Nephron (organoid): Measurements from ENCODE around the gene PCSK5.

Source experiments
- H3K27ac Mint-ChIP-seq, 3 experiments: 2 replicates each; pipeline ENCODE4 v1.8.0; 2020; ENCODE audit warnings: mixed read lengths in 3 of 3, mild to moderate bottlenecking in 2 of 3, moderate library complexity in 1 of 3
- H3K27me3 Mint-ChIP-seq: 2 replicates; pipeline ENCODE4 v1.8.0; 2021; ENCODE audit warnings: low read depth, mild to moderate bottlenecking, moderate library complexity, mixed read lengths
- H3K36me3 Mint-ChIP-seq: 2 replicates; pipeline ENCODE4 v1.8.0; 2020; ENCODE audit warnings: low read depth, mixed read lengths
- H3K4me1 Mint-ChIP-seq: 2 replicates; pipeline ENCODE4 v1.8.0; 2020; ENCODE audit warnings: mixed read lengths
- H3K4me3 Mint-ChIP-seq, 3 experiments: 2 replicates each; pipeline ENCODE4 v1.8.0; 2020; ENCODE audit warnings: mild to moderate bottlenecking in 3 of 3, mixed read lengths in 3 of 3, moderate library complexity in 2 of 3
- H3K9me3 Mint-ChIP-seq: 2 replicates; pipeline ENCODE4 v1.8.0; 2020; ENCODE audit warnings: mixed read lengths
- CTCF ChIP-seq, 3 experiments: fragments of 200-600 bp; sonication (generic); IDR thresholded peaks; one replicate each; pipeline ENCODE4 v1.5.0; 2021; ENCODE audit warnings: antibody characterized with exemption in 3 of 3; ENCODE audit not compliant: unreplicated experiment in 3 of 3

The PCSK5 gene

GRCh38 chr9:75869236-75869635 is 21.2 kb upstream of the PCSK5 start:
- no peaks in the 10 kb centered on the region for H3K9me3 Mint-ChIP-seq
- no peak overlapping the region for H3K4me3 Mint-ChIP-seq
- TF ChIP-seq CTCF (IDR thresholded peaks at IDR 0.05; ENCODE audit: unreplicated experiment in 3 of 3) = no peak
- H3K4me1 Mint-ChIP-seq = peaks cover 5% of the 10 kb centered on the region
- no peaks in the 10 kb centered on the region for H3K36me3 Mint-ChIP-seq
- peaks cover 14% of the 10 kb centered on the region for H3K27me3 Mint-ChIP-seq
- H3K27ac Mint-ChIP-seq = no peak overlapping the region

GRCh38 chr9:75870450-75870849 is 20.0 kb upstream of the PCSK5 start:
- no peak overlapping the region for H3K27ac Mint-ChIP-seq
- no peaks in the 10 kb centered on the region for H3K36me3 Mint-ChIP-seq
- H3K4me1 Mint-ChIP-seq = no peaks in the 10 kb centered on the region
- no peaks in the 10 kb centered on the region for H3K9me3 Mint-ChIP-seq
- no peak overlapping the region for H3K4me3 Mint-ChIP-seq
- H3K27me3 Mint-ChIP-seq = peaks cover 14% of the 10 kb centered on the region
- TF ChIP-seq CTCF (IDR thresholded peaks at IDR 0.05; ENCODE audit: unreplicated experiment in 3 of 3) = no peak

- Mint-ChIP-seq H3K4me1 (no peaks in the 10 kb centered on the region), H3K27ac (no peak overlapping the region), H3K27me3 (peaks cover 9% of the 10 kb centered on the region), H3K36me3 (no peaks in the 10 kb centered on the region), H3K9me3 (no peaks in the 10 kb centered on the region), H3K4me3 (no peak overlapping the region)
- no peak for TF ChIP-seq CTCF (IDR thresholded peaks at IDR 0.05; ENCODE audit: unreplicated experiment in 3 of 3)
These were observed 18.8 kb upstream of the PCSK5 start for GRCh38 chr9:75871624-75872023.

- Mint-ChIP-seq H3K4me1 (no peaks in the 10 kb centered on the region), H3K36me3 (no peaks in the 10 kb centered on the region), H3K9me3 (no peaks in the 10 kb centered on the region), H3K4me3 (no peak overlapping the region), H3K27me3 (peaks cover 8% of the 10 kb centered on the region), H3K27ac (no peak overlapping the region)
- no peak for TF ChIP-seq CTCF (IDR thresholded peaks at IDR 0.05; ENCODE audit: unreplicated experiment in 3 of 3)
These were observed 16.8 kb upstream of the PCSK5 start for GRCh38 chr9:75873712-75874111.

GRCh38 chr9:75876999-75877640 is 13.4 kb upstream of the PCSK5 start:
- Mint-ChIP-seq H3K27me3 (peaks cover 5% of the 10 kb centered on the region), H3K36me3 (no peaks in the 10 kb centered on the region), H3K27ac (no peak overlapping the region), H3K9me3 (no peaks in the 10 kb centered on the region), H3K4me3 (no peak overlapping the region), H3K4me1 (no peaks in the 10 kb centered on the region)
- TF ChIP-seq CTCF (IDR thresholded peaks at IDR 0.05; ENCODE audit: unreplicated experiment in 3 of 3) = no peak

- Mint-ChIP-seq H3K4me3 (no peak overlapping the region), H3K4me1 (no peaks in the 10 kb centered on the region), H3K27ac (no peak overlapping the region), H3K9me3 (no peaks in the 10 kb centered on the region), H3K27me3 (peaks cover 5% of the 10 kb centered on the region), H3K36me3 (no peaks in the 10 kb centered on the region)
- no peak for TF ChIP-seq CTCF (IDR thresholded peaks at IDR 0.05; ENCODE audit: unreplicated experiment in 3 of 3)
These were observed 12.0 kb upstream of the PCSK5 start for GRCh38 chr9:75878488-75878860.
